ENCODE measurements around the gene FOXO3B. TPM values are rescaled to one million over a fixed set of nuclear protein-coding genes. Genes with fewer than 3 reads are reported as not detected.
"Not testable (repeated sequence)": the region's sequence is repeated elsewhere in the genome, so short reads cannot be mapped to it uniquely, and the experiment has no call there.

The FOXO3B gene
- total RNA-seq, 1 donor from 2014 or later = 5.7 TPM

GRCh38 chr17:18634550-18635263 is 47.4 kb downstream of the FOXO3B start:
- Mint-ChIP-seq H3K27ac (peak overlapping the region; percentile 29), H3K27me3 (ENCODE audit: insufficient read depth) (peaks cover 17% of the 10 kb centered on the region)
- intact Hi-C loops (cut with micrococcal nuclease); H3K4me3 Mint-ChIP-seq; H3K4me1 Mint-ChIP-seq (ENCODE audit: low read depth); H3K9me3 Mint-ChIP-seq; H3K36me3 Mint-ChIP-seq (ENCODE audit: low read depth); DNase-seq (ENCODE audit: low spot score): not testable (repeated sequence)

Other genes starting within 250 kb of the FOXO3B start
- not detected in 2 replicates for gene LGALS9C, start 205.5 kb downstream of the FOXO3B start, total RNA-seq
- gene TBC1D28, start 37.9 kb downstream of the FOXO3B start, total RNA-seq = 0.08 TPM in 1 of 2 replicates, not detected in the other
- gene FBXW10, start 61.7 kb upstream of the FOXO3B start, total RNA-seq = 0.07 TPM in 1 of 2 replicates, not detected in the other
- 44.0 and 44.4 TPM in 2 replicates for gene TVP23B, start 98.9 kb upstream of the FOXO3B start, total RNA-seq
- 74.3 and 78.2 TPM in 2 replicates for gene PRPSAP2, start 175.8 kb upstream of the FOXO3B start, total RNA-seq